Left forelimb (tissue), 1 donor: Measurements from ENCODE around the gene APOL2.
"Not testable (repeated sequence)": the region's sequence is repeated elsewhere in the genome, so short reads cannot be mapped to it uniquely, and the experiment has no call there.

ENCODE experiments used
- DNase-seq: peaks from one replicate; pipeline ENCODE4 v3.0.0-alpha.2; 2018; ENCODE audit warnings: low spot score

Gene APOL2

GRCh38 chr22:36243986-36244385 is 4.7 kb upstream of the APOL2 start:
- peak; percentile 62 for DNase-seq

DNA sequence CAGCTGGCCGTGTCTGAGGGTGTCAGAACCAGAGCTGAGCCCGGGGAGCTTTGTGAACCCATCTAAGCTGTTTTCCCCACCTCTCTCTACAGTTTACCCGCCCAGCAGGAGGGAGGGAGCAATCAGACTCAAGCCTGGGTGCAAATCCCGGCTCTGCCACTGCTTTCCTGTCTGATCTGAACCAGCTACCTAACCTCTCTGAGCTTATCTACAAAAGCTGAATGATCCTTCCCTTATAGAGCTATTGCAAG is 252 bp downstream of the APOL2 start:
- peak; percentile 65 for DNase-seq

DNA sequence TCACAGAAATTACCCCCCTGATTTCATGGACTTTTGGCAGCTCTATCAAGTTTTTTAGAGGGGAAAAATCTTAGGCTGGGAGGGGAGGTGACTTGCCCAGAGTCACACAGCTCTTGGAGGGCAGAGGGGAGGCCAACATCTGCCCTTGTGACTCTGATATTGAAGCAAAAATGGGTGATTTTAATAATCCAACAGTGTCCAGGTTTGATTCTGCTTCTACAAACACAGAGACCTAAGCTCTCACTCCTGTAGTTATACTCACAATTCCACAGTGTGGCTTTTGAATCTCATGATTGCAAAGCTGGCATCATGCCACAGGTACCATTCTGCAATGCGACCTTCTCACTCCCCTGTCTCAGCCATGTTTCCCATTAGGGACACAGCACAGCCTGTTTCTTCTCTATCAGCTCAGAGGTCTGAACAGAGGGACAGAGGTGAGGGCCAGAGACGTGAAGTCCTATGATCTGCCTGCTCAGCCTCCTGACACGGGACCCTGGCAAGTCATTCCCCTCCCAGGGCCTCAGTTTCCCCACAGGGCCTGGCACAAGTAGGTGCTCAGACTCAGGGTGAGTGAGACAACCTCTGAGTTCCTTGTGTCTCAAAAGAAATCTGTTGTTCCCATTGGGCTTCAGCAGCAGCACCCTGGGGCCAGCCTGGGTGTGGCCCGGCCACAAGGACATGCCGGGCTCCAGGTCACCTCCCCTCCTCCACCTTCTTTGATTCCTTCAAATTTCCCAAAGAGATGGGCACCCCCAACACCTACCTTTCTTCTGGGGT is 766 bp downstream of the APOL2 start:
- DNase-seq: peak; percentile 55

DNA sequence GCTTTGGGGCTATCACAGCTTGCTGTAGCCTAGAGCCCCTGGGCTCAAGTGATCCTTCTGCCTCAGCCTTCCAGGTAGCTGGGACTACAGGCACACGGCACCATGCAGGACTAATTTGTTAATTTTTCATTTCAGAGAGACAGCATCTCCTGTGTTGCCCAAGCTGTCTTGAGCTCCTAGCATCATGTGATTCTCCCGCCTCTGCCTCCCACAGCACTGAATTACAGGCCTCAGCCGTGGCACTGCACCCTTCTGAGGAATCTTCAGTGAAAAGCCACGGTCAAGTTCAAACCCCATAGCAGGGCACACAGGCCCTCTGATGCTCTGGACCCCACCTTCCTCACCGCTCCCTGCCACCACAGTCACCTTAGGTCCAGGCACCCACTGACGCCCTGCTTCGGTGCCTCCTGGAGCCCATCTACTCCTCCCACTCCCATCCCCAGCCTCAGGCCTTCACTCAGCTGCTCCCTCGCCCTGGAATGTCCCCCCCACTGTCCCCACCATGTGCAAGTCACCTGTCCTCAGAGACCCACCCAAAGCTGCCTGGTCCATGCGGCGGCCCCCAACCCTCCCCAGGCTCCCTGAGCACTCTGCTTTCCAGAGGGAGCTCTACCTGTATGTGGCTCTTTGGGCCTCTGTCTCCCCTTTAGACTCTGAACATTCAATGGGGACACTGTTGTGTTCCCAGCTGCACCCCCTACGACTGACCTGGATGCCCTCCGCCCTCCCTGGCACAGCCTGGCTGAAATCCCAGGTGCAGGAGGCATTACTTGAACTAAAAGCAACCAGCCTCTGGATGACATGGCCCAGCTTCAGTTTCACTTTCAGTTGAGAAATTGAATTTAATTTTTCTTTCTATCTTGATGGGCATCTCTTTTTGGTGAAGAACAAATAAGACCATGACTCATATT is 1.6 kb downstream of the APOL2 start:
- peak; percentile 42 for DNase-seq

GRCh38 chr22:36236388-36237319 is 2.7 kb downstream of the APOL2 start:
- DNase-seq: peak; percentile 44

- DNase-seq: no peak
Measured at GRCh38 chr22:36235585-36235984, 3.7 kb downstream of the APOL2 start.

DNA sequence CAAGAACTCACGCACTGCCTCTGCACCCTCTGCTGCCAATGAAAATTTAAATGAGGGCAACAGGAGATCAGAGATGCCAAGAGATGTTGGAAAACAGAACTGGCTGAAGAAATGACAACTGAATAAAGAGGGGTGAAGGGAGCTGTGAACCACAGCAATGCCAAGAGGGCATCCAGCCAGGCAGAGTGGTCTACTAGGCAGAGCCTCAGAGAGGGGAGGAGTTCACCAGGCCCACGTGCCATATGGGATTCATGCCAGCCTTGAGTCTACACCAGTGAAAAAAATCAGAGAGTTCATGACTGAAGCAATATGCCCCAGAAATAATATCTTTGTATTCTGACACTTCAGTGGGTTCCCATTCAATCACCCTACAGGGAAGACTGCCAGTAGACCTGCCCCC is 4.4 kb downstream of the APOL2 start:
- peak; percentile 25 for DNase-seq

GRCh38 chr22:36234213-36234612 is 5.1 kb downstream of the APOL2 start:
- no peak for DNase-seq

DNA sequence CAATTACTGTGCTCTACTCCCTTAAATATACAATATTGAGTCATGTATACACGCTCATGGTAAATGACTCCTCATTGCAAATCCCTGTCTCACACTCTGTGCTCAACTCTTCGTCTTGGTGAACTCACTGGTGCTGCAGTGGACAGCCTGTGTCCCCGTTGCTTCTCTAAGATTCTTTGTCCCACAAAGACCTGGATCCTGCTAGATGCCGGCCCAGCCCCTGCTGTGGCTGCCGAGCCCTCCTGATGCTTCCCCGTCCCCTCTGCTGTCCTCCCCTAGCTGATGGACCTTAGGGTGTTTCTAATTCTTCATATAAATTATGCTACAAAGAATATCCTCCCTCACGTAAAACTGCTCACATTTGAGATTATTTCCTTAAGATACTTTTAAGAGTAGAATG is 5.5 kb downstream of the APOL2 start:
- no peak for DNase-seq

DNA sequence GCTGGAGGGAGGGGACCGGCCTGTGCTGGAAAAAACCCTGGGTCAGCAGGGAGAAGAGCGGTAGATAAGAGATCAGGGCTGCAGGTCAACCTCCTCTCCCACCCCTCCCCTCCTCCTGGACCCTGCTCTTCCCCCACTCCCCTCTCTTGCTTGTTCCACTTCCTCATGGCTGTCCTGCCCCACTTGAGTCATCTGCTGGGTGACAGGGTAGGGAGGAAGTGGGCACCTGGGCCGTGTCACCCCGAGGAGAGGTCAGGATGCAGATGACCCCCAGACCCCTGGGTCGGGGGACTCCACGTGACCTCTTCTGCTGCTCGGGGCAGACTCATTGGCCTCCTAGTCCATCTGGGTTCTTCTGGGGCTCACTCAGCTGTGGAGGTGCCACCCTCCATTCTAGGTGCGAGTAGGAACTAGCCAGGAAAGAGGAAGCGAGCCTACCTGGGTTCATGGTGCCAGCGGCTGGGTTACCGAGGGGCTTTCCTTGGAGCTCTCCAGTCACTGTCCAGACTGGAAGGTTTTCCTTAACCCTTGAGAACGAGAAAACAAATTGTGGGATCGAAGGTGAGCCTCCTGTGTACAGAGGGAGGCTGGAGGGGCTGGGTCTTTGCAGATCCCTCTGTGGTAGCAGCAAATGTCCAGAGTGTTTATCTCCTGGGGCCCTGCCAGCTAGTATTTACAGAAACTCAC is 6.5 kb downstream of the APOL2 start:
- peak; percentile 41 for DNase-seq

DNA sequence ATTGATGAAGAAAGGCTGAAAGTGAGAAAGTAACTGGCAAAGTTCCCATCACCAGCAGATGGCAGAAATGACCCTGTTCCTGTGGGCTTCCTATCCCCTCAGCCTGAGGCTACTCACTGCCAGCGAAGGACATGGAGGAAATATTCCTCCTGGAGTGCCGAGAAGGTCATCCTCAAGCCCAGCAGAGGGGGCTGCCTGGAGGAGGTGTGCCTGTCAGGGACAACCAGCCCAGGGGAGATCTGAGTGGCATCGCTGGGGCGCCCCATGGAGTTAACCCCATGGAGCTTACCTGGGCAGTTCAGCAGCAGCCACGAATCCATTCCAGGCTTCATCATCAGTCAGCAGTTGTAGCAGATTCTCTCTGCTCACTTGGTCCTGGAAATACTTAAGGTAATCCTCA is 8.3 kb downstream of the APOL2 start:
- not testable (repeated sequence) for DNase-seq

DNA sequence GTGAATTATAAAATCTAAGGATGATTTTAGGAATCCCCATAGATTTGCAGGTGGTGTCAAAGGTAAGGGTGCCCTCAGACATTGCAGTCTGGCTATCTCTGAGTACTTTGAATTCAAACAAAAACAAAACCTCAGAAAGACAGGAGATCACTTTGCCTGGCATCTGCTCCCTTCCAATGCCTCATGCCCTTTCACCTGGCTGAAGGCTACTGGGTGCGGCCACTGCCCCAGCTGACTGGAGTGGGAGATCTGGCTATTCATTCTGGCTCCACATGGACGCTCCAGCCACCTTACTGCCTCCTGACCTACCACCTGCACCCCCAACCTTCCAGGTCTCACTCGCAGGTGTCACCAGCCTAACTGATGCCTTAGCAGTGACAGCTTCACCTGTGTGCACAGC is 9.7 kb downstream of the APOL2 start:
- not testable (repeated sequence) for DNase-seq

DNA sequence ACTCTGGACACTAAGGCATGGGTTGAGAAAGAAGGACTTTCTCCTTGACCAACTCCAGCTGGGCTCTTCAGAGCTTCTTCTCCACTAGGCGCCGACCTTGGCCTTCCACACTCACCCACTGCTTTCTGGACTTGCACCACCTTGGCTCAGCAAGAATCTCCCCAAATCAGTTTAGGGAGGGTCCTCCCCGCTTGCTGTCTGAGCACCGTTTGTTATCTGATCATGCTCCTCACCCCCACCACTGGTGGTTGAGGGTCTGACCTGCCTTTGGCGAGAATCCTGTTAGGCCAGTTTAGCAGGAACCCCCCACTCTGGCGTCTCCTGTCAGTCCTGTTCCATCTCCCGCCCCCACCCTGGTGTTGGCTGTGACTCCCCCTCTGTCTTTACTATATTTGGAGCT is 10.4 kb downstream of the APOL2 start:
- DNase-seq: peak; percentile 57

GRCh38 chr22:36228369-36228768 is 11.0 kb downstream of the APOL2 start:
- DNase-seq: not testable (repeated sequence)

GRCh38 chr22:36227806-36228205 is 11.5 kb downstream of the APOL2 start:
- no peak for DNase-seq

DNA sequence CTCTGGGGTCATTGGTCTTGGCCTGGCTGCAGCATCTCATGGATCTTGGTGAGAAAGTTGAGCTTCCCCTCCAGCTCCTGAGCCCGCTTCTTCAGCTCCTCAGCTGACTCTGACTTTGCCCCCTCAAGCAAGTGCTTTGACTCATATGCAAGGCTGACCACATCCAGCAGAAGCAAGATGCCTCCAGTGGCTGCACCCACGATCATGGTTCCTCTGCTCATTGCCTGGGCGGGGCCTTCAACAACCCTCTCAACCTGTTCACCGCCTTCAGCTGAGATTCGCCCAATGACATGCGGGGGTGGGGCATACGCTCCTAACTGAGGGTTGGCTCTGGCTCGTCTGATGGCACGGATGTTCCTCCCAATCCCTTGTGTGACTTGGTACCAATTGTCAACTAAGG is 11.9 kb downstream of the APOL2 start:
- DNase-seq: peak; percentile 23

DNA sequence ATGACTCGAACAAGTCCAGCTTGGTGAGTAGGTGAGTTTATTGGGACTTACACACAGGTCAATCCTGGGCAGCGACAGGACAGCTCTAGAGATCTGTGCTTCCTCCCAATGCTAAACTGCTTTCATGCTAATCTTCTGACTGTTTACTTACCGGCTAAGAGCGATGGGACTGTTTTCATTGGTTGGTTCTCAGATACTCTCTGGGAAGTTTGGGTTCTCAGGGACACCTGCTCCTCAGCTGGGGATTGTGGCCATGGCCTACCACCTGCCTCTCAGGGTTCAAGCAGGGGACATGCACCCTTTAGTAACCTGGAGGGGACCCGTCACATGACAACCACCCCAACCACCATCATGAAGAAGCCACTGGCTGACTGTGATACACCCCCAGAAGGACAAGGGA is 13.1 kb downstream of the APOL2 start:
- DNase-seq: peak; percentile 30

DNA sequence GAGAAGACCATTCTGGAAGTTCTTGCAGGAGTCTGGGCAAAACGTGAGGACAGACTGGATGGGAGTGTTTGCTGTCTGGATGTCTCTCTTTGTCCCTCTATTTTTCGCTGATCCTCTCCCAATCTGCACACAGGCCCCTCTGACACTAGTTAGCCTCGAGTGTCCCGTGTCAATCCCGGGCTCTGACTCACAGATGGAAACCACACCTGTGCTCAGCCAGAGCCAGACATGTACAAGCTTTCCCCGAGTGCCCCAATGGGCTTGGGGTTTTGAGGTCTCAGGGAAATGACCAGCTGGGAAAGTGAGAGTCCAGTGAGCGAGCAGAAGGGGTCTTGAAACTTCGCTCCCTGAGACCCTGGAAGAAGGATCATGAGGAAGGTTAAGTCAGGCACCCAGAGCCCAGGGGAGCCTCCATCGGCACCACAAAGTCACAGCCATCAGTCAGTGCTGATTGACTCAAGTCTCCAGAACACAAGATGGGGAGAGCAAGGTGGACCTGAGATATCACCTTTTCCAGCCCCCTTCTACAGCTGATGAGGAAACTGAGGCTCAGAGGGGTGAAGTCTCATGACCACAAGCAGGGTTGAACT is 13.9 kb downstream of the APOL2 start:
- DNase-seq: peak; percentile 38

- peak; percentile 18 for DNase-seq
Measured at GRCh38 chr22:36224245-36224644, 15.1 kb downstream of the APOL2 start.

GRCh38 chr22:36223504-36223903 is 15.8 kb downstream of the APOL2 start:
- peak; percentile 57 for DNase-seq

GRCh38 chr22:36222887-36223450 is 16.4 kb downstream of the APOL2 start:
- DNase-seq: peak; percentile 20
